ENCODE data around the gene KHDRBS1. TPM values are rescaled to one million over a fixed set of nuclear protein-coding genes. Genes with fewer than 3 reads are reported as not detected.
A peak's percentile ranks its signal among the peaks of the same experiment; 100 is the strongest.

KHDRBS1 gene
- total and polyA plus RNA-seq, 3 donors from 2014 or later, result 90.4 to 133 (median 95.0) TPM

- Histone ChIP-seq H3K4me3 (peak within 1 kb of the TSS; percentile 79 to 81), H3K9me3 (no peaks in the 10 kb centered on the region), H3K36me3 (ENCODE audit: low read depth, missing control alignments) (no peaks in the 10 kb centered on the region), H3K4me1 (peaks cover 11% of the 10 kb centered on the region), H3K27me3 (no peaks in the 10 kb centered on the region), H3K27ac (peak within 1 kb of the TSS; percentile 94 to 95)
- intact Hi-C loops (cut with DNase I; ENCODE audit: low total_unique reads), result no loop called here
- TF ChIP-seq POLR2A (IDR thresholded peaks at IDR 0.05) (no peak), CTCF (IDR thresholded peaks at IDR 0.05) (peak in 2 of 3 experiments; percentile 2 to 42)
- 0 to 1% methylated on average over 40 to 63 of the region's 67 CpGs for WGBS, 2 donors
- DNase-seq, result peak; percentile 98
Measured at GRCh38 chr1:32072622-32073298, 59.1 kb downstream of the KHDRBS1 start, which contains the start of gene TMEM39B. Gene TMEM39B (plus strand): TSS chr1:32072939. CDS start chr1:32073048, 109 bp downstream.

GRCh38 chr1:32073299-32074229 is 59.9 kb downstream of the KHDRBS1 start:
- intact Hi-C loops (cut with DNase I; ENCODE audit: low total_unique reads), result no loop called here
- no peak for DNase-seq
- WGBS, 2 donors, result 22 to 32% methylated on average over 19 to 28 of the region's 28 CpGs
- Histone ChIP-seq H3K4me1 (peaks cover 11% of the 10 kb centered on the region), H3K27ac (peak overlapping the region; percentile 94 to 95), H3K4me3 (peak overlapping the region; percentile 79 to 81), H3K36me3 (ENCODE audit: low read depth, missing control alignments) (no peaks in the 10 kb centered on the region), H3K9me3 (no peaks in the 10 kb centered on the region), H3K27me3 (no peaks in the 10 kb centered on the region)
- TF ChIP-seq CTCF (IDR thresholded peaks at IDR 0.05), result no peak
- no peak for TF ChIP-seq POLR2A (IDR thresholded peaks at IDR 0.05)

- TF ChIP-seq POLR2A (IDR thresholded peaks at IDR 0.05) (no peak), CTCF (IDR thresholded peaks at IDR 0.05) (no peak)
- no peak overlapping the region for H3K27ac ChIP-seq
- DNase-seq, result no peak
- no peaks in the 10 kb centered on the region for H3K9me3 ChIP-seq
- intact Hi-C loops (cut with DNase I; ENCODE audit: low total_unique reads), result no loop called here
- H3K4me3 ChIP-seq, result no peak overlapping the region
- no peaks in the 10 kb centered on the region for H3K36me3 ChIP-seq (ENCODE audit: low read depth, missing control alignments)
- H3K4me1 ChIP-seq, result peaks cover 11% of the 10 kb centered on the region
- H3K27me3 ChIP-seq, result no peaks in the 10 kb centered on the region
- 90 to 93% methylated on average over 9 of the region's 9 CpGs for WGBS, 2 donors
Measured at GRCh38 chr1:32074841-32075240, 61.2 kb downstream of the KHDRBS1 start.

GRCh38 chr1:32077451-32077850 is 63.8 kb downstream of the KHDRBS1 start:
- Histone ChIP-seq H3K4me3 (no peak overlapping the region), H3K36me3 (ENCODE audit: low read depth, missing control alignments) (no peaks in the 10 kb centered on the region), H3K27ac (no peak overlapping the region), H3K9me3 (no peaks in the 10 kb centered on the region), H3K27me3 (no peaks in the 10 kb centered on the region), H3K4me1 (peaks cover 8% of the 10 kb centered on the region)
- no peak for DNase-seq
- 86 to 88% methylated on average over 3 of the region's 3 CpGs for WGBS, 2 donors
- intact Hi-C loops (cut with DNase I; ENCODE audit: low total_unique reads), result no loop called here
- TF ChIP-seq CTCF (IDR thresholded peaks at IDR 0.05), result no peak
- no peak for TF ChIP-seq POLR2A (IDR thresholded peaks at IDR 0.05)
